ENCODE data around the gene TMPRSS11E.

- TF ChIP-seq EZH2 (IDR thresholded peaks at IDR 0.05; ENCODE audit: insufficient read depth, poor library complexity, severe bottlenecking) (no peak), EZH2phosphoT487 (IDR thresholded peaks at IDR 0.05; ENCODE audit: insufficient read depth, low read depth) (no peak)
These were observed at the start of gene TMPRSS11E for GRCh38 chr4:68447201-68447600.

All from GM23248 (cell line).